ENCODE data around the gene NFAT5. TPM values are rescaled to one million over a fixed set of nuclear protein-coding genes. Genes with fewer than 3 reads are reported as not detected.

Gene NFAT5
- total and polyA plus RNA-seq, 7 donors = 1.6 to 27.9 (median 18.8) TPM

- DNase-seq (no peak), ATAC-seq (no peak)
- no peaks in the 10 kb centered on the region for H3K4me1 ChIP-seq
- peaks cover 7 to 95% of the 10 kb centered on the region in 2 donors for H3K36me3 ChIP-seq (ENCODE audit: insufficient read depth in 1 of 2, low read depth in 1 of 2)
- no peaks in the 10 kb centered on the region for H3K27me3 ChIP-seq (ENCODE audit: insufficient read depth in 3 of 3, low read length in 2 of 3)
- H3K9me3 ChIP-seq = no peaks in the 10 kb centered on the region
- no peak for TF ChIP-seq CTCF (IDR thresholded peaks at IDR 0.05)
- no peak overlapping the region for H3K27ac ChIP-seq
- H3K4me3 ChIP-seq = no peak overlapping the region
- intact Hi-C loops (cut with DNase I) = no loop called here
- 96 to 100% (median 97%) methylated on average over 2 of the region's 2 CpGs for WGBS, 3 donors
Observed at GRCh38 chr16:69693916-69694315, 128.2 kb downstream of the NFAT5 start.

- Histone ChIP-seq H3K36me3 (ENCODE audit: insufficient read depth in 1 of 2, low read depth in 1 of 2) (peaks cover 3 to 88% of the 10 kb centered on the region in 2 donors), H3K4me3 (no peak overlapping the region), H3K4me1 (no peaks in the 10 kb centered on the region), H3K27me3 (ENCODE audit: insufficient read depth in 3 of 3, low read length in 2 of 3) (no peaks in the 10 kb centered on the region), H3K27ac (no peak overlapping the region), H3K9me3 (no peaks in the 10 kb centered on the region)
- TF ChIP-seq CTCF (IDR thresholded peaks at IDR 0.05) = no peak
- 94 to 95% (median 95%) methylated on average over 3 of the region's 3 CpGs for WGBS, 3 donors
- DNase-seq (no peak), ATAC-seq (no peak)
- intact Hi-C loops (cut with DNase I) = no loop called here
Observed at GRCh38 chr16:69698404-69698803, 132.6 kb downstream of the NFAT5 start.

DNA sequence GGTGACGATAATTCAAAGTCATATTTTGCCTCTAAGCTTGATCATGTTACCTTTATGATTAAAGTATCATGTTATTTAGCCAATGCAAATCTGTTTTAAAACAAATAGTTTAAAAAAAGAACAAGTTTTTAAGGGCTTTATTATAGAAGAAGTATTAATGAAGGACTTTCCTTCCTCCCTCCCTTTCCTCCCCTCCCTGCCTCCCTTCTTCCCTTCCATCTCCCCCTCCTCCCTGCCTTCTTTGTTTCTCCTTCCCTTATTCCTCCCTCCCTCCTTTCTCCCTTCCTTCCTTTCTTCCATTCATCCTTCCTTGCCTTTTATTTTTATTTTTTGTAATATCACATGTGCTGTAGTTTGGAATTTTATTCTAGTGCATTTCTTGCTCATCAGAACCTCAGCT is 134.1 kb downstream of the NFAT5 start:
- ATAC-seq = no peak
- no peak for TF ChIP-seq CTCF (IDR thresholded peaks at IDR 0.05)

GRCh38 chr16:69701452-69701851 is 135.7 kb downstream of the NFAT5 start:
- Histone ChIP-seq H3K9me3 (no peaks in the 10 kb centered on the region), H3K4me3 (no peak overlapping the region), H3K36me3 (ENCODE audit: insufficient read depth in 1 of 2, low read depth in 1 of 2) (peaks cover 0 to 75% of the 10 kb centered on the region in 2 donors), H3K27me3 (ENCODE audit: insufficient read depth in 3 of 3, low read length in 2 of 3) (no peaks in the 10 kb centered on the region), H3K4me1 (no peaks in the 10 kb centered on the region), H3K27ac (no peak overlapping the region)
- no peak for DNase-seq
- ATAC-seq = no peak
- intact Hi-C loops (cut with DNase I) = no loop called here
- TF ChIP-seq CTCF (IDR thresholded peaks at IDR 0.05) = no peak

More for the DNA sequence above, 134.1 kb downstream of the NFAT5 start:
- Histone ChIP-seq H3K27ac (no peak overlapping the region), H3K4me1 (no peaks in the 10 kb centered on the region), H3K4me3 (no peak overlapping the region), H3K27me3 (ENCODE audit: insufficient read depth in 3 of 3, low read length in 2 of 3) (no peaks in the 10 kb centered on the region), H3K9me3 (no peaks in the 10 kb centered on the region), H3K36me3 (ENCODE audit: insufficient read depth in 1 of 2, low read depth in 1 of 2) (peaks cover 3 to 88% of the 10 kb centered on the region in 2 donors)
- DNase-seq = no peak
- WGBS, 3 donors = 83 to 92% (median 86%) methylated on average over 1 of the region's 1 CpG
- intact Hi-C loops (cut with DNase I) = no loop called here

DNA sequence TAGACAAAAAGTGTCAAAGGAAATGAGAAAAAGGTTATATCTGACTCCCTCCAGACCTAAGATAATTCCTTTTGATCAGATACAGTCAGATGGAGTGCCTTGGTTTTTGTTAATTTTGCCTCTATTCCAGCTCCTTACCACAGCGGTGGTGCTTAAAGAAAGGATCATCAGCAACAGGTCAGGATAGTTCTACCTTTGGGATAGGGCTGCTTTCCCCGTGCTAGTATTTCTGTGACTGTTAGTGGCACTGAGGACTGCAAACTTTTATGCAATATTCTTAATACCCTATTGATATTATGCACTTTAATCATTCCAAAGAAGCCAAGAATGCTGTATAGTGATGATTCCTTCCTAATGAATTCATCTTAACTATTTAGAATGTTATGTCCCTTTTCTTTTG is 136.1 kb downstream of the NFAT5 start:
- Histone ChIP-seq H3K4me3 (no peak overlapping the region), H3K9me3 (no peaks in the 10 kb centered on the region), H3K36me3 (ENCODE audit: insufficient read depth in 1 of 2, low read depth in 1 of 2) (peaks cover 0 to 75% of the 10 kb centered on the region in 2 donors), H3K4me1 (no peaks in the 10 kb centered on the region), H3K27me3 (ENCODE audit: insufficient read depth in 3 of 3, low read length in 2 of 3) (no peaks in the 10 kb centered on the region), H3K27ac (no peak overlapping the region)
- ATAC-seq (no peak), DNase-seq (no peak)
- 92 to 98% (median 92%) methylated on average over 2 of the region's 2 CpGs for WGBS, 3 donors
- intact Hi-C loops (cut with DNase I) = no loop called here
- no peak for TF ChIP-seq CTCF (IDR thresholded peaks at IDR 0.05)

All from psoas muscle (tissue), 8 donors.